Progenitor cell of endocrine pancreas (in vitro differentiated cells): ENCODE measurements around the gene ORC2. TPM values are rescaled to one million over a fixed set of nuclear protein-coding genes. Genes with fewer than 3 reads are reported as not detected.
"Not testable (repeated sequence)": the region's sequence is repeated elsewhere in the genome, so short reads cannot be mapped to it uniquely, and the experiment has no call there.

Experiments used
- DNase-seq: peaks from one replicate; pipeline ENCODE4 v3.0.0; 2021; ENCODE audit warnings: low spot score; ENCODE audit not compliant: unreplicated experiment
- H3K27ac Mint-ChIP-seq: 2 replicates; pipeline ENCODE4 v1.8.0; 2021; ENCODE audit warnings: mild to moderate bottlenecking, moderate library complexity, mixed read lengths
- H3K27me3 Mint-ChIP-seq: 2 replicates; pipeline ENCODE4 v1.8.0; 2021; ENCODE audit warnings: mixed read lengths
- H3K36me3 Mint-ChIP-seq: 2 replicates; pipeline ENCODE4 v1.8.0; 2022; ENCODE audit warnings: mixed read lengths; ENCODE audit not compliant: insufficient read depth
- H3K4me1 Mint-ChIP-seq: 2 replicates; pipeline ENCODE4 v1.8.0; 2021; ENCODE audit warnings: low read depth, mixed read lengths
- H3K4me3 Mint-ChIP-seq: 2 replicates; pipeline ENCODE4 v1.8.0; 2021; ENCODE audit warnings: low read depth, mild to moderate bottlenecking, moderate library complexity, mixed read lengths
- H3K9me3 Mint-ChIP-seq: 2 replicates; pipeline ENCODE4 v1.8.0; 2021; ENCODE audit warnings: low read depth, mixed read lengths
- CTCF ChIP-seq: fragments of 200-600 bp; sonication (generic); IDR thresholded peaks from one replicate; pipeline ENCODE4 v1.5.0; 2021; ENCODE audit warnings: antibody characterized with exemption, mild to moderate bottlenecking; ENCODE audit not compliant: unreplicated experiment
- total RNA-seq: library from RNA; stranded (reverse); gene quantifications from 2 replicates; pipeline ENCODE4 v1.2.1, GENCODE V29; 2021

ORC2 gene
- total RNA-seq, 1 donor from 2014 or later: 39.5 TPM

GRCh38 chr2:200909958-200910357, 53.5 kb downstream of the ORC2 start:
- no peaks in the 10 kb centered on the region for H3K27me3 Mint-ChIP-seq
- no peaks in the 10 kb centered on the region for H3K9me3 Mint-ChIP-seq
- no peak overlapping the region for H3K27ac Mint-ChIP-seq
- H3K4me1 Mint-ChIP-seq: no peaks in the 10 kb centered on the region
- DNase-seq: no peak
- H3K4me3 Mint-ChIP-seq: no peak overlapping the region
- H3K36me3 Mint-ChIP-seq: peaks cover 12% of the 10 kb centered on the region
- no peak for TF ChIP-seq CTCF

- Mint-ChIP-seq H3K27me3 (no peaks in the 10 kb centered on the region), H3K27ac (no peak overlapping the region), H3K4me3 (no peak overlapping the region), H3K4me1 (peaks cover 1% of the 10 kb centered on the region), H3K36me3 (peaks cover 9% of the 10 kb centered on the region), H3K9me3 (no peaks in the 10 kb centered on the region)
- DNase-seq: peak; percentile 26
- peak; percentile 73 for TF ChIP-seq CTCF
Observed at GRCh38 chr2:200905618-200906296, 57.7 kb downstream of the ORC2 start.

- peaks cover 11% of the 10 kb centered on the region for H3K36me3 Mint-ChIP-seq
- H3K9me3 Mint-ChIP-seq: no peaks in the 10 kb centered on the region
- no peak overlapping the region for H3K4me3 Mint-ChIP-seq
- TF ChIP-seq CTCF: peak; percentile 71
- peaks cover 1% of the 10 kb centered on the region for H3K4me1 Mint-ChIP-seq
- DNase-seq: peak; percentile 43
- H3K27me3 Mint-ChIP-seq: no peaks in the 10 kb centered on the region
- H3K27ac Mint-ChIP-seq: peak overlapping the region; percentile 15
Observed at GRCh38 chr2:200901459-200902072, 61.9 kb downstream of the ORC2 start.

GRCh38 chr2:200899482-200899881, 64.0 kb downstream of the ORC2 start:
- H3K27ac Mint-ChIP-seq: no peak overlapping the region
- H3K27me3 Mint-ChIP-seq: no peaks in the 10 kb centered on the region
- H3K4me3 Mint-ChIP-seq: no peak overlapping the region
- no peak for TF ChIP-seq CTCF
- H3K36me3 Mint-ChIP-seq: peaks cover 17% of the 10 kb centered on the region
- DNase-seq: no peak
- H3K9me3 Mint-ChIP-seq: no peaks in the 10 kb centered on the region
- peaks cover 1% of the 10 kb centered on the region for H3K4me1 Mint-ChIP-seq

GRCh38 chr2:200888704-200889625, 74.5 kb downstream of the ORC2 start, which contains the start of the genes NIF3L1 and PPIL3:
TSS of gene NIF3L1 (plus strand) at chr2:200889371. CDS start at chr2:200891944, 2,573 bp downstream.
TSS of gene PPIL3 (minus strand) at chr2:200889077. CDS start at chr2:200887615, 1,462 bp downstream.
- DNase-seq: peak; percentile 91
- peak within 1 kb of the TSS; percentile 97 for H3K4me3 Mint-ChIP-seq
- no peaks in the 10 kb centered on the region for H3K9me3 Mint-ChIP-seq
- peaks cover 5% of the 10 kb centered on the region for H3K36me3 Mint-ChIP-seq
- no peaks in the 10 kb centered on the region for H3K27me3 Mint-ChIP-seq
- no peak for TF ChIP-seq CTCF
- peaks cover 23% of the 10 kb centered on the region for H3K4me1 Mint-ChIP-seq
- H3K27ac Mint-ChIP-seq: peak within 1 kb of the TSS; percentile 99

- not testable (repeated sequence) for H3K27me3 Mint-ChIP-seq, H3K9me3 Mint-ChIP-seq, H3K4me3 Mint-ChIP-seq, DNase-seq, H3K4me1 Mint-ChIP-seq
- Mint-ChIP-seq H3K36me3 (peaks cover 13% of the 10 kb centered on the region), H3K27ac (peak overlapping the region; percentile 59)
Observed at GRCh38 chr2:200881715-200882249, 81.7 kb downstream of the ORC2 start.
